ENCODE measurements around the gene RNF152.

GRCh38 chr18:61892683-61893308 lies at the start of gene RNF152:
- TF ChIP-seq CTCF (conservative IDR thresholded peaks at IDR 0.05; ENCODE audit: low read depth, low read length) (no peak), EZH2 (IDR thresholded peaks at IDR 0.05; ENCODE audit: low read length, unreplicated experiment) (no peak), EZH2phosphoT487 (IDR thresholded peaks at IDR 0.05; ENCODE audit: borderline replicate concordance, low read length) (no peak)

All from PC-3 (cell line).